Measurements from ENCODE around the gene GUCY1A2.

The GUCY1A2 gene

DNA sequence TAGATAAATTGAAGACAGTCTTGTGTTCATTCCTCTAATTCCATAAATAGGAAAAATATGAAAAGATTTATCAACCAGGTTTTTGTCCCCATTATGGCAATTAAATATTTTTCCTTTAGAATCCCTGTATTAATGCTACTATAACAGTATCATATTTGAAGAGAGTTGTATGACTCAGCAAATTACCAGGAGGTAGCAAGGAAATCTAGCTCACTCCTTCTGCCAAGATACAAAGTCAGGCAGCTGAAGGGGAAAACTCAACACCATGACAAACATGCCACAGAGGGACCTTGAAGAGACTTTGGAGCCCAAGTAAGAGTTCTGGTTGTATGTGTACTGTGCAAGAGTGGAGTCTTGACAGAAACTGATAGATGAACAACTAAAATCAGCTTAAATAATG lies 143.3 kb downstream of the GUCY1A2 start:
- TF ChIP-seq, protein P1, sequence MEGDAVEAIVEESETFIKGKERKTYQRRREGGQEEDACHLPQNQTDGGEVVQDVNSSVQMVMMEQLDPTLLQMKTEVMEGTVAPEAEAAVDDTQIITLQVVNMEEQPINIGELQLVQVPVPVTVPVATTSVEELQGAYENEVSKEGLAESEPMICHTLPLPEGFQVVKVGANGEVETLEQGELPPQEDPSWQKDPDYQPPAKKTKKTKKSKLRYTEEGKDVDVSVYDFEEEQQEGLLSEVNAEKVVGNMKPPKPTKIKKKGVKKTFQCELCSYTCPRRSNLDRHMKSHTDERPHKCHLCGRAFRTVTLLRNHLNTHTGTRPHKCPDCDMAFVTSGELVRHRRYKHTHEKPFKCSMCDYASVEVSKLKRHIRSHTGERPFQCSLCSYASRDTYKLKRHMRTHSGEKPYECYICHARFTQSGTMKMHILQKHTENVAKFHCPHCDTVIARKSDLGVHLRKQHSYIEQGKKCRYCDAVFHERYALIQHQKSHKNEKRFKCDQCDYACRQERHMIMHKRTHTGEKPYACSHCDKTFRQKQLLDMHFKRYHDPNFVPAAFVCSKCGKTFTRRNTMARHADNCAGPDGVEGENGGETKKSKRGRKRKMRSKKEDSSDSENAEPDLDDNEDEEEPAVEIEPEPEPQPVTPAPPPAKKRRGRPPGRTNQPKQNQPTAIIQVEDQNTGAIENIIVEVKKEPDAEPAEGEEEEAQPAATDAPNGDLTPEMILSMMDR (IDR thresholded peaks at IDR 0.05; ENCODE audit: low read depth, low read length, missing control alignments): no peak
- no peak for DNase-seq (ENCODE audit: low read depth)
- in situ Hi-C loops (cut with HindIII; ENCODE audit: low sequenced_read_pairs): no loop called here
- no peak overlapping the region for H3K4me3 ChIP-seq (ENCODE audit: low read depth, low read length)

DNA sequence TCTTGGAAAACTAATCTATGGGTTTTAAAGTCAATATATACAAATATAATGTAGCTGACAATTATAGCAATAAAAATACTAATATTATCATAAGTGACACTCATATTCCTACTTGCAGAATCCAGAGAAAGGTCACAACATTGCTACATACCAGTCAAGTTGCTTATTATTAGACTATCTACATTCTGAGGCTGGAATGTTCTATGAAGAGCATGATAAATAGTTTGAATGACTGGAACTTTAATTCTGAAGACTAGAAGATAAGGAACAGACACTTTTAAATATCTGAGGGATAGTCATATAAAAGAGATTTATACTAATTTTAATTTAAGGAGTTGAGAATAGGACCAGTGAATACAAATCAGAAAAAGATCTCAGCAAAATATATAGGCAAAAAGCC lies 146.0 kb downstream of the GUCY1A2 start:
- no peak for DNase-seq (ENCODE audit: low read depth)
- H3K4me3 ChIP-seq (ENCODE audit: low read depth, low read length): no peak overlapping the region
- in situ Hi-C loops (cut with HindIII; ENCODE audit: low sequenced_read_pairs): no loop called here
- TF ChIP-seq, protein P1 (IDR thresholded peaks at IDR 0.05; ENCODE audit: low read depth, low read length, missing control alignments): no peak

DNA sequence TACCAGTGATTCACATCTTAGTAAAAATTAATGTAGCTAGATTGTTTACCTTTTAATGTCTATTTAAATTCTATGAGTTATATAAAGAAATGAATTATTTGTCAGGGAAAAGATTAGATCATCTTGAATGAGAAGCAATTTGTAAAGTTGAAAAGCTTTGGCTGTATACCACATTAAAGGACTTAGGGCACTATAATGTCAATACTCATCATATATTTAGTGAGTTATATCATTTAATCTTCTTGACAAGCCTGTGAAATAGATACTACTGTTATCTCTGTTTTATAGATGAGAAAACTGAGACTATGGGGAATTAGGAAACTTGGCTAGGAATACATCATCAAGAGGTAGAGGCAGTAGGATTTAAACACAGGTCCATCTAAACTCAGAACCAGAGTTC lies 160.1 kb downstream of the GUCY1A2 start:
- H3K4me3 ChIP-seq (ENCODE audit: low read depth, low read length): no peak overlapping the region
- no peak for DNase-seq (ENCODE audit: low read depth)
- in situ Hi-C loops (cut with HindIII; ENCODE audit: low sequenced_read_pairs): no loop called here
- TF ChIP-seq, protein P1 (IDR thresholded peaks at IDR 0.05; ENCODE audit: low read depth, low read length, missing control alignments): no peak

DNA sequence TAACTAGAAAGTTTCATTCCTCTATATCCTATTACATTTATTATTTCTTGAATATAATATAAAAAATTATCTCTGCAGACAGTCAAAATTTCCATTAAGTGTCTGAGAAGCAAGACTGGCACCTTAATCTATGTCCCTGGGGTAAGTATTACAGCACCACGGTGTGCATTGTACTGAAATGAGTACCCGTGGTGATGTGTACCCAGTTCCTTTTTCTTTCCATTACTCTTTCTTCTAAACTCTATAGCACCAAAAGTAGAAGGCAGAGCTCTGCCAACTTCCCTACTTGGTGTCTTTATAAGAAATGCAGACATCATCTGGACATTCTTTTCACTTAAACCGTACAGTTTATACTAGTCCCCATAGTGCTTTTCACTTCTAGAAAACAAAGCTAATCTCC lies 161.7 kb downstream of the GUCY1A2 start:
- TF ChIP-seq, protein P1 (IDR thresholded peaks at IDR 0.05; ENCODE audit: low read depth, low read length, missing control alignments): no peak
- H3K4me3 ChIP-seq (ENCODE audit: low read depth, low read length): no peak overlapping the region
- no peak for DNase-seq (ENCODE audit: low read depth)
- in situ Hi-C loops (cut with HindIII; ENCODE audit: low sequenced_read_pairs): no loop called here

DNA sequence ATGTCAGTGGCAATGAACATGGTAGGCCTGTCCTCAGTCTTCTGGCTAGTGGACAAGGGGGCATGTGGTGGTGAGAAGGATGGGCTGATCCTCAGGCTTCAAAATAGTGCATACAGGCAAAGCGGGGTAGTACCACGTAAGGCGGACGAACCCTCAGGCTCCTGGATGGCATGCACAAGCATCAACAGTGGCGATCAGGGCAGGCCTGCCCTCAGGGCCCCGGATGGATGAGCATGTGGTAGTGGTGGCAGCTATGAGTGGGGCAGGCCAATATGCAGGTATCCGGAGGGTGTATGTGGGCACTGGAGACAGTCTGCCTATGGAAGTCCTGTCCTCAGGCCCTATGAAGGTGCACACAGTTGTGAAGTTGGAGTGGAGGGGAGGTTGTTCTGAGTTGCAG lies 163.8 kb downstream of the GUCY1A2 start:
- TF ChIP-seq, protein P1 (IDR thresholded peaks at IDR 0.05; ENCODE audit: low read depth, low read length, missing control alignments): no peak
- no peak overlapping the region for H3K4me3 ChIP-seq (ENCODE audit: low read depth, low read length)
- DNase-seq (ENCODE audit: low read depth): no peak
- in situ Hi-C loops (cut with HindIII; ENCODE audit: low sequenced_read_pairs): no loop called here

DNA sequence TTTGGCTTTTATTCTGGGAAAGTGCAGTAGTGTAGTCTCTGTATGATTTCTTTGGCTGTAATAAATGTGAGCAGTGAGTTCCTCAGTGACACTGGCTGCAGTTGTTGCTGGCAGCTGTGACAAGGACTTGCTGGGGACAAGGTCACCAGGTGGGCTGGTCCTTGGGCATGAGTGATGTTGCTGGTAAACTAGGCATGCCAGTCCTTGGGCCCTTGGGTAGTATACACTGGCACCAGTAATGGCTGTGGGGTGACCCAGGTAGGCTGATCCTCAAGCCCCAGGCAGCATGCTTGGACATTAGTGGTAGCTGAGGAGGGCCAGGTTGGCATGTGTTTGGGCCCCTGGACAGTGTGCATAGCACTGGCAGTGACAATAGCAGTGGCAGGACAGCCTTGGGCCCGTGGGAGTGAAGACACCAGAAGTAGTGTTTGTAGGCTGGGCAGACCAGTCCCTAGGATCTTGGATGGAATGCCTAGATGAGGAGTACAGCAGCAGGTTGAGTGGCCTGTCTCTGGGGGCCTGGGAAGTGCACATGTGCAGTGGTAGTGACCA lies 164.3 kb downstream of the GUCY1A2 start:
- no peak for DNase-seq (ENCODE audit: low read depth)
- H3K4me3 ChIP-seq (ENCODE audit: low read depth, low read length): no peak overlapping the region
- TF ChIP-seq, protein P1 (IDR thresholded peaks at IDR 0.05; ENCODE audit: low read depth, low read length, missing control alignments): no peak
- in situ Hi-C loops (cut with HindIII; ENCODE audit: low sequenced_read_pairs): no loop called here

DNA sequence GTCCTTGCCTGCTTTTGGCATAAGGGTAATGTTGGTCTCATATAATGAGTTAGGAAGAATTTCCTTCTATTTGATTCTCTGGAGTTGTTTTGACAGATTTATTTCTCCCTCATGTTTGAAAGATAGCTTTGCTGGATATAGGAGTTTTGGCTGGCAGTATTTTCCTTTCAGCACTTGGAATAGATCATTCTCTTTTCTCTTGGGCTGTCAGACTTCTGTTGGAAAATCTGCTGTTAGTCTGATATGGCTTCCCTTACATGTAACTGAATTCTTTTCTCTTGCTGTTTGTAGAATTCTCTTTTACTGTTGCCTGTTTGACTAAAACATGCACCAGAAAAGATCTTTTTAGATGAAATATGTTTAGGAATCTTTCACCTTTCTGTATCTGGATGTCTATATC lies 165.5 kb downstream of the GUCY1A2 start:
- DNase-seq (ENCODE audit: low read depth): no peak
- in situ Hi-C loops (cut with HindIII; ENCODE audit: low sequenced_read_pairs): no loop called here
- TF ChIP-seq, protein P1 (IDR thresholded peaks at IDR 0.05; ENCODE audit: low read depth, low read length, missing control alignments): no peak
- no peak overlapping the region for H3K4me3 ChIP-seq (ENCODE audit: low read depth, low read length)

All from astrocyte of the cerebellum (primary cell).